Renal cortex interstitium (tissue), 11 donors: Measurements from ENCODE around the gene BANP. TPM values are rescaled to one million over a fixed set of nuclear protein-coding genes. Genes with fewer than 3 reads are reported as not detected.
"Not testable (repeated sequence)": the region's sequence is repeated elsewhere in the genome, so short reads cannot be mapped to it uniquely, and the experiment has no call there.

Experiments used
- DNase-seq, 11 donors: peaks; one replicate each; pipeline ENCODE4 v3.0.0-alpha.2; 2013; ENCODE audit warnings: low read depth in 9 of 11, low spot score in 4 of 11; ENCODE audit errors: extremely low read depth in 1 of 11
- polyA plus RNA-seq, 3 donors: library from polyadenylated mRNA; unstranded; fragments of 120-200 nt; gene quantifications; one replicate each; pipeline ENCODE4 v1.2.1, GENCODE V29; 2013; ENCODE audit not compliant: insufficient read length in 3 of 3

BANP gene
- polyA plus RNA-seq, 3 donors: 21.1 to 29.2 (median 28.6) TPM

- DNase-seq: no peak
These were observed 83.5 kb downstream of the BANP start for GRCh38 chr16:88034770-88035169.

GRCh38 chr16:88035292-88035691 is 84.1 kb downstream of the BANP start:
- DNase-seq: no peak

- not testable (repeated sequence) for DNase-seq
These were observed 84.8 kb downstream of the BANP start for GRCh38 chr16:88035884-88036639.

GRCh38 chr16:88036640-88036996 is 85.4 kb downstream of the BANP start:
- DNase-seq: not testable (repeated sequence)

GRCh38 chr16:88037359-88037758 is 86.1 kb downstream of the BANP start:
- DNase-seq: not testable (repeated sequence)

- DNase-seq: not testable (repeated sequence)
These were observed 86.8 kb downstream of the BANP start for GRCh38 chr16:88037876-88038525.

GRCh38 chr16:88038526-88038908 is 87.3 kb downstream of the BANP start:
- not testable (repeated sequence) for DNase-seq

- no peak for DNase-seq
These were observed 88.4 kb downstream of the BANP start for GRCh38 chr16:88039591-88039990.

- not testable (repeated sequence) for DNase-seq
These were observed 89.1 kb downstream of the BANP start for GRCh38 chr16:88040196-88040876.

GRCh38 chr16:88040877-88041244 is 89.6 kb downstream of the BANP start:
- DNase-seq: not testable (repeated sequence)

- not testable (repeated sequence) for DNase-seq
These were observed 90.3 kb downstream of the BANP start for GRCh38 chr16:88041506-88041905.

- not testable (repeated sequence) for DNase-seq
These were observed 90.8 kb downstream of the BANP start for GRCh38 chr16:88041986-88042562.

GRCh38 chr16:88043208-88043910 is 92.1 kb downstream of the BANP start:
- DNase-seq: not testable (repeated sequence)

GRCh38 chr16:88044121-88044581 is 92.9 kb downstream of the BANP start:
- not testable (repeated sequence) for DNase-seq

GRCh38 chr16:88045361-88045760 is 94.1 kb downstream of the BANP start:
- not testable (repeated sequence) for DNase-seq

GRCh38 chr16:88045820-88046303 is 94.6 kb downstream of the BANP start:
- no peak for DNase-seq

GRCh38 chr16:88047462-88047861 is 96.2 kb downstream of the BANP start:
- no peak for DNase-seq

GRCh38 chr16:88048985-88049384 is 97.8 kb downstream of the BANP start:
- DNase-seq: peak in 6 of 11 donors; percentile 39 to 63 (median 50)
